ENCODE measurements around the gene ARHGEF9.

DNA sequence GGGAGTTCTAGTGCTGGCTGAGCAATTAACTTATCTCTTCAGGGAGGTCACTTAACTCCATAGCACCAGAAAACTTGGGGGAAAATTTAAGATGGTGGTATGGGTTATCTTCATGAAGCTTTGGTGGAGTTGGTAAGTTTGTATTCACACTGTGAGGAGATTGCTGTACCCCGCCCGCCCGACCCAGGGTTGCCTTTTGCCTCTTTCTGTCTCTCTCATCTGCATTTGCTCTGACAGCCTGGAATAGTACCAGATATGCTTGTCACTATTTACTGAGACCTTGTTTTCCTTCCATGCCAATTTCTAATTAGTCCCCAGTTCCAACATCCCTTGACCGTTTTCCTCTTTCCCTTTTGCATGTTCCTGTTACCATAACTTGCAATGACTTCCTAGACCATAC, 33.1 kb upstream of the ARHGEF9 start:
- TF ChIP-seq, protein P1, sequence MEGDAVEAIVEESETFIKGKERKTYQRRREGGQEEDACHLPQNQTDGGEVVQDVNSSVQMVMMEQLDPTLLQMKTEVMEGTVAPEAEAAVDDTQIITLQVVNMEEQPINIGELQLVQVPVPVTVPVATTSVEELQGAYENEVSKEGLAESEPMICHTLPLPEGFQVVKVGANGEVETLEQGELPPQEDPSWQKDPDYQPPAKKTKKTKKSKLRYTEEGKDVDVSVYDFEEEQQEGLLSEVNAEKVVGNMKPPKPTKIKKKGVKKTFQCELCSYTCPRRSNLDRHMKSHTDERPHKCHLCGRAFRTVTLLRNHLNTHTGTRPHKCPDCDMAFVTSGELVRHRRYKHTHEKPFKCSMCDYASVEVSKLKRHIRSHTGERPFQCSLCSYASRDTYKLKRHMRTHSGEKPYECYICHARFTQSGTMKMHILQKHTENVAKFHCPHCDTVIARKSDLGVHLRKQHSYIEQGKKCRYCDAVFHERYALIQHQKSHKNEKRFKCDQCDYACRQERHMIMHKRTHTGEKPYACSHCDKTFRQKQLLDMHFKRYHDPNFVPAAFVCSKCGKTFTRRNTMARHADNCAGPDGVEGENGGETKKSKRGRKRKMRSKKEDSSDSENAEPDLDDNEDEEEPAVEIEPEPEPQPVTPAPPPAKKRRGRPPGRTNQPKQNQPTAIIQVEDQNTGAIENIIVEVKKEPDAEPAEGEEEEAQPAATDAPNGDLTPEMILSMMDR (IDR thresholded peaks at IDR 0.05), result no peak
- no peak for TF ChIP-seq POLR2AphosphoS5 (IDR thresholded peaks at IDR 0.05; ENCODE audit: low read depth, low read length)
